SK-N-SH treated with all-trans-retinoic acid at 6 μM for 48 hours (cell line): ENCODE measurements around the gene FHDC1.

ENCODE experiments used
- ATAC-seq: fragments of 200-7000 bp; cut with Tn5 transposase; 3 replicates; pipeline ENCODE4 v1.9.1; 2020; ENCODE audit warnings: mild to moderate bottlenecking, moderate library complexity
- BACH2 ChIP-seq: fragments of 250-450 bp; sonication (Bioruptor Pico); IDR thresholded peaks from 2 replicates; pipeline ENCODE4 v1.9.0; 2021; ENCODE audit warnings: mild to moderate bottlenecking, borderline replicate concordance
- CSDC2 ChIP-seq: fragments of 250-450 bp; sonication (Bioruptor Pico); IDR thresholded peaks from 2 replicates; pipeline ENCODE4 v1.5.0; 2020; ENCODE audit warnings: mild to moderate bottlenecking, moderate library complexity
- ESRRG ChIP-seq: fragments of 250-450 bp; sonication (Bioruptor Pico); IDR thresholded peaks from 2 replicates; pipeline ENCODE4 v1.6.1; 2021; ENCODE audit warnings: mild to moderate bottlenecking
- GLIS3 ChIP-seq: fragments of 250-450 bp; sonication (Bioruptor Pico); IDR thresholded peaks from 2 replicates; pipeline ENCODE4 v1.5.0; 2020; ENCODE audit warnings: mild to moderate bottlenecking, moderate library complexity
- ISL1 ChIP-seq: fragments of 250-450 bp; sonication (Bioruptor Pico); IDR thresholded peaks from 2 replicates; pipeline ENCODE4 v2.1.2; 2022; ENCODE audit warnings: mild to moderate bottlenecking, moderate library complexity
- OSR1 ChIP-seq: fragments of 250-450 bp; sonication (Bioruptor Pico); IDR thresholded peaks from 2 replicates; pipeline ENCODE4 v1.8.0; 2022; ENCODE audit warnings: moderate library complexity, mild to moderate bottlenecking, inconsistent platforms
- PPARA ChIP-seq: fragments of 250-450 bp; sonication (Bioruptor Pico); IDR thresholded peaks from 2 replicates; pipeline ENCODE4 v1.5.0; 2020; ENCODE audit warnings: mild to moderate bottlenecking, borderline replicate concordance
- RARB ChIP-seq: fragments of 250-450 bp; sonication (Bioruptor Pico); IDR thresholded peaks from 2 replicates; pipeline ENCODE4 v1.8.0; 2021; ENCODE audit warnings: mild to moderate bottlenecking, moderate library complexity
- TCF4 ChIP-seq: fragments of 250-450 bp; sonication (Bioruptor Pico); IDR thresholded peaks from 2 replicates; pipeline ENCODE4 v1.8.0; 2021; ENCODE audit warnings: mild to moderate bottlenecking, moderate library complexity, borderline replicate concordance
- TOX ChIP-seq: fragments of 250-450 bp; sonication (Bioruptor Pico); IDR thresholded peaks from 2 replicates; pipeline ENCODE4 v1.8.0; 2021; ENCODE audit warnings: mild to moderate bottlenecking, moderate library complexity, borderline replicate concordance
- ZFP3 ChIP-seq: fragments of 250-450 bp; sonication (Bioruptor Pico); IDR thresholded peaks from 2 replicates; pipeline ENCODE4 v1.5.0; 2020; ENCODE audit warnings: mild to moderate bottlenecking, moderate library complexity
- ZNF565 ChIP-seq: fragments of 450-650 bp; formaldehyde crosslinking; conservative IDR thresholded peaks from 2 replicates; pipeline ENCODE4 v1.5.0; 2020; ENCODE audit warnings: low read depth, mild to moderate bottlenecking, moderate library complexity
- TF ChIP-seq, protein P1 (sequence below): fragments of 250-450 bp; sonication (Bioruptor Pico); IDR thresholded peaks from 2 replicates; pipeline ENCODE4 v1.5.1; 2020; ENCODE audit warnings: low read depth, mild to moderate bottlenecking, moderate library complexity
- TF ChIP-seq, protein P2 (sequence below): fragments of 250-450 bp; sonication (Bioruptor Pico); IDR thresholded peaks from 2 replicates; pipeline ENCODE4 v1.5.0; 2020; ENCODE audit warnings: mild to moderate bottlenecking, moderate library complexity
- TF ChIP-seq, protein P3 (sequence below): fragments of 250-450 bp; sonication (Bioruptor Pico); IDR thresholded peaks from 2 replicates; pipeline ENCODE4 v1.5.1; 2021; ENCODE audit warnings: mild to moderate bottlenecking, moderate library complexity
- TF ChIP-seq, protein P4 (sequence below): fragments of 250-450 bp; sonication (Bioruptor Pico); IDR thresholded peaks from 2 replicates; pipeline ENCODE4 v1.8.0; 2020; ENCODE audit warnings: mild to moderate bottlenecking, moderate library complexity, borderline replicate concordance

Gene FHDC1

DNA sequence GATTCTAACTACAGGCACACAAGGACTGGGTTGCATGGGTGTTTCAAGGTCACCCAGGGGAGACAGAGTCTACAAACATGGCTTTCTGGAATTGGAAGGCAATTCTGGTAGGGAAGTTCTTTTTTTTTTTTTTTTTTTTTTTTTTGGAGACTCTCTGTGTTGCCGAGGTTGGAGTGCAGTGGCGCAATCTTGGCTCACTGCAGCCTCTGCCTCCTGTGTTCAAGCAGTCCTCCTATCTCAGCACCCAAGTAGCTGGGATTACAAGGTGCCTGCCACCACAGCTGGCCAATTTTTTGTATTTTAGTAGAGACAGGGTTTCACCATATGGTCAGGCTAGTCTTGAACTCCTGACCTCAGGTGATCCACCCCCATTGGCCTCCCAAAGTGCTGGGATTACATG lies 16.3 kb upstream of the FHDC1 start (continued):
- TF ChIP-seq CSDC2 = no peak
- TF ChIP-seq RARB (CRISPR knock-in tag) = no peak
- TF ChIP-seq GLIS3 (CRISPR knock-in tag) = no peak
- TF ChIP-seq, all 23 proteins: peak for 0

DNA sequence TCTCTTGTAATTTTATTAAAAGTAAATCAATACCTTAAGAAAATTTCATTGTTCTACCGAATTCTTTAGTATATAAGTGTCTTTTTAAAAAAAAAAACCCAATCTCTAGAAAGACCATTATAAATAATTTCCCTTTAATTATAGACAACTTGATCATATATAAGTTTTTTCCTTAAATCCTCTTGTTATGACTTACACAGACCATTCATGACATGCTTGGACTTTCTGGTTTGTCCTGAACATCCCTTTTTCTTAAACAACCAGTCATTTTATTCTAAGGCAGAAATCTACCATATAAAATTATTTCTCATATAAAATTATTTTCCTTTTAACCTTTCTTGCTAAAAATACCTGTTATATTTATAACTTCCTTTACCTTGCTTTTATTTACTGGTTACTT lies 15.4 kb upstream of the FHDC1 start:
- no peak for TF ChIP-seq PPARA (CRISPR knock-in tag)
- TF ChIP-seq, protein P1, sequence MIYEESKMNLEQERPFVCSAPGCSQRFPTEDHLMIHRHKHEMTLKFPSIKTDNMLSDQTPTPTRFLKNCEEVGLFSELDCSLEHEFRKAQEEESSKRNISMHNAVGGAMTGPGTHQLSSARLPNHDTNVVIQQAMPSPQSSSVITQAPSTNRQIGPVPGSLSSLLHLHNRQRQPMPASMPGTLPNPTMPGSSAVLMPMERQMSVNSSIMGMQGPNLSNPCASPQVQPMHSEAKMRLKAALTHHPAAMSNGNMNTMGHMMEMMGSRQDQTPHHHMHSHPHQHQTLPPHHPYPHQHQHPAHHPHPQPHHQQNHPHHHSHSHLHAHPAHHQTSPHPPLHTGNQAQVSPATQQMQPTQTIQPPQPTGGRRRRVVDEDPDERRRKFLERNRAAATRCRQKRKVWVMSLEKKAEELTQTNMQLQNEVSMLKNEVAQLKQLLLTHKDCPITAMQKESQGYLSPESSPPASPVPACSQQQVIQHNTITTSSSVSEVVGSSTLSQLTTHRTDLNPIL (CRISPR knock-in tag) = no peak
- TF ChIP-seq, protein P2, sequence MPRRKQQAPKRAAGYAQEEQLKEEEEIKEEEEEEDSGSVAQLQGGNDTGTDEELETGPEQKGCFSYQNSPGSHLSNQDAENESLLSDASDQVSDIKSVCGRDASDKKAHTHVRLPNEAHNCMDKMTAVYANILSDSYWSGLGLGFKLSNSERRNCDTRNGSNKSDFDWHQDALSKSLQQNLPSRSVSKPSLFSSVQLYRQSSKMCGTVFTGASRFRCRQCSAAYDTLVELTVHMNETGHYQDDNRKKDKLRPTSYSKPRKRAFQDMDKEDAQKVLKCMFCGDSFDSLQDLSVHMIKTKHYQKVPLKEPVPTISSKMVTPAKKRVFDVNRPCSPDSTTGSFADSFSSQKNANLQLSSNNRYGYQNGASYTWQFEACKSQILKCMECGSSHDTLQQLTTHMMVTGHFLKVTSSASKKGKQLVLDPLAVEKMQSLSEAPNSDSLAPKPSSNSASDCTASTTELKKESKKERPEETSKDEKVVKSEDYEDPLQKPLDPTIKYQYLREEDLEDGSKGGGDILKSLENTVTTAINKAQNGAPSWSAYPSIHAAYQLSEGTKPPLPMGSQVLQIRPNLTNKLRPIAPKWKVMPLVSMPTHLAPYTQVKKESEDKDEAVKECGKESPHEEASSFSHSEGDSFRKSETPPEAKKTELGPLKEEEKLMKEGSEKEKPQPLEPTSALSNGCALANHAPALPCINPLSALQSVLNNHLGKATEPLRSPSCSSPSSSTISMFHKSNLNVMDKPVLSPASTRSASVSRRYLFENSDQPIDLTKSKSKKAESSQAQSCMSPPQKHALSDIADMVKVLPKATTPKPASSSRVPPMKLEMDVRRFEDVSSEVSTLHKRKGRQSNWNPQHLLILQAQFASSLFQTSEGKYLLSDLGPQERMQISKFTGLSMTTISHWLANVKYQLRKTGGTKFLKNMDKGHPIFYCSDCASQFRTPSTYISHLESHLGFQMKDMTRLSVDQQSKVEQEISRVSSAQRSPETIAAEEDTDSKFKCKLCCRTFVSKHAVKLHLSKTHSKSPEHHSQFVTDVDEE = no peak
- no peak for TF ChIP-seq GLIS3 (CRISPR knock-in tag)
- TF ChIP-seq ZNF565 (CRISPR knock-in tag) = no peak
- TF ChIP-seq, all 23 proteins: peak for 0
- no peak for ATAC-seq

DNA sequence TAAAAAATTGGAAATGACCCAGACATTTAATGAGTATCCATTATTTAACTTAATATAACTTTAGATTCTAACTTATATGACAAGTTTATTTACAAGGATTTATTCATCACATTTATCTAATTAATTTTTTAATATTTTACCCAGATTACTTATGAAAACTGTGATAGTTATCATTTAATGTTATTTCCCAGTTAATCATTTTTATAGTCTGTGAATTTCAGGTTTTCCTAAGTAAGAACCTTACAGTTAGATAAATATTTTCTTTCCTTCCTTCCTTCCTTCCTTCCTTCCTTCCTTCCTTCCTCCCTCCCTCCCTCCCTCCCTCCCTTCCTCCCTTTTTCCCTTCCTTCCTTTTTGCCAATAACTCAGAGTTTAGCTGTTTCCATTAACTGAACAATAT lies 14.8 kb upstream of the FHDC1 start:
- no peak for ATAC-seq
- TF ChIP-seq PPARA (CRISPR knock-in tag) (no peak), ISL1 (no peak), ZFP3 (CRISPR knock-in tag) (no peak), ESRRG (CRISPR knock-in tag) (no peak), OSR1 (no peak)
- TF ChIP-seq, protein P3, sequence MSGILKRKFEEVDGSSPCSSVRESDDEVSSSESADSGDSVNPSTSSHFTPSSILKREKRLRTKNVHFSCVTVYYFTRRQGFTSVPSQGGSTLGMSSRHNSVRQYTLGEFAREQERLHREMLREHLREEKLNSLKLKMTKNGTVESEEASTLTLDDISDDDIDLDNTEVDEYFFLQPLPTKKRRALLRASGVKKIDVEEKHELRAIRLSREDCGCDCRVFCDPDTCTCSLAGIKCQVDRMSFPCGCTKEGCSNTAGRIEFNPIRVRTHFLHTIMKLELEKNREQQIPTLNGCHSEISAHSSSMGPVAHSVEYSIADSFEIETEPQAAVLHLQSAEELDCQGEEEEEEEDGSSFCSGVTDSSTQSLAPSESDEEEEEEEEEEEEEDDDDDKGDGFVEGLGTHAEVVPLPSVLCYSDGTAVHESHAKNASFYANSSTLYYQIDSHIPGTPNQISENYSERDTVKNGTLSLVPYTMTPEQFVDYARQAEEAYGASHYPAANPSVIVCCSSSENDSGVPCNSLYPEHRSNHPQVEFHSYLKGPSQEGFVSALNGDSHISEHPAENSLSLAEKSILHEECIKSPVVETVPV (CRISPR knock-in tag) = no peak
- TF ChIP-seq, protein P1 (CRISPR knock-in tag) = no peak
- TF ChIP-seq, all 23 proteins: peak for 0

DNA sequence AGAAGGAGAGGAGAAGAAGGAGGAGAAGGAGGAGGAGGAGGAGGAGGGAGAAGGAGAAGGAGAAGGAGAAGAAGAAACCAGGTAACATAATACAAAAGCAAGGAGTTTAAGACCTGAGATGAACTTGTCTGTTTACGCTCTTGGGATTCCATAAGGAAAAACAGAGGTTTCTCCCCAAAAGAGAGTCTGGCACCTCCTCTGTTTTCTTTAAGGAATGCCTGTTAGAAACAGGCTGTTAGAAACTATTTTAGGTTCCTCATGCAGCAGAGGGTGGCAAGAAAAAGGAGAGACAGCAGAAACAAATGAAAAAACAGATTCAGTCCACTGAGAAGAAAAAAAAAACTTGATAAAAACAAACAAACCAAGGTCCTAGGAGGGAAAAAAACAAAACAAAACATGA lies 10.3 kb upstream of the FHDC1 start:
- TF ChIP-seq, protein P2 = no peak
- TF ChIP-seq ISL1 = no peak
- no peak for TF ChIP-seq ZNF565 (CRISPR knock-in tag)
- TF ChIP-seq, protein P1 (CRISPR knock-in tag) = no peak
- TF ChIP-seq PPARA (CRISPR knock-in tag) = no peak
- no peak for TF ChIP-seq ZFP3 (CRISPR knock-in tag)
- TF ChIP-seq RARB (CRISPR knock-in tag) = no peak
- no peak for TF ChIP-seq TCF4 (CRISPR knock-in tag)
- TF ChIP-seq, protein P4, sequence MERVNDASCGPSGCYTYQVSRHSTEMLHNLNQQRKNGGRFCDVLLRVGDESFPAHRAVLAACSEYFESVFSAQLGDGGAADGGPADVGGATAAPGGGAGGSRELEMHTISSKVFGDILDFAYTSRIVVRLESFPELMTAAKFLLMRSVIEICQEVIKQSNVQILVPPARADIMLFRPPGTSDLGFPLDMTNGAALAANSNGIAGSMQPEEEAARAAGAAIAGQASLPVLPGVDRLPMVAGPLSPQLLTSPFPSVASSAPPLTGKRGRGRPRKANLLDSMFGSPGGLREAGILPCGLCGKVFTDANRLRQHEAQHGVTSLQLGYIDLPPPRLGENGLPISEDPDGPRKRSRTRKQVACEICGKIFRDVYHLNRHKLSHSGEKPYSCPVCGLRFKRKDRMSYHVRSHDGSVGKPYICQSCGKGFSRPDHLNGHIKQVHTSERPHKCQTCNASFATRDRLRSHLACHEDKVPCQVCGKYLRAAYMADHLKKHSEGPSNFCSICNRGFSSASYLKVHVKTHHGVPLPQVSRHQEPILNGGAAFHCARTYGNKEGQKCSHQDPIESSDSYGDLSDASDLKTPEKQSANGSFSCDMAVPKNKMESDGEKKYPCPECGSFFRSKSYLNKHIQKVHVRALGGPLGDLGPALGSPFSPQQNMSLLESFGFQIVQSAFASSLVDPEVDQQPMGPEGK (CRISPR knock-in tag) = no peak
- no peak for TF ChIP-seq GLIS3 (CRISPR knock-in tag)
- TF ChIP-seq TOX (CRISPR knock-in tag) = no peak
- no peak for TF ChIP-seq BACH2 (CRISPR knock-in tag)
- ATAC-seq = no peak
